Muscle layer of duodenum (tissue), 2 donors: ENCODE results near the gene SRPX.
A peak's percentile ranks its signal among the peaks of the same experiment; 100 is the strongest.

Source experiments
- H3K27ac ChIP-seq: one replicate; pipeline ENCODE4 v1.7.0; 2013; ENCODE audit warnings: mild to moderate bottlenecking, low read length
- H3K27me3 ChIP-seq: one replicate; pipeline ENCODE4 v1.7.0; 2013; ENCODE audit warnings: low read depth, mild to moderate bottlenecking, control low read depth, low read length
- H3K36me3 ChIP-seq, 2 donors: one replicate each; pipeline ENCODE4 v1.7.0; 2013; ENCODE audit warnings: low read length in 2 of 2, control low read depth in 1 of 2, mild to moderate bottlenecking in 1 of 2; ENCODE audit not compliant: insufficient read depth in 2 of 2, control insufficient read depth in 1 of 2
- H3K4me1 ChIP-seq, 2 donors: one replicate each; pipeline ENCODE4 v1.7.0; 2013; ENCODE audit warnings: low read length in 2 of 2, mild to moderate bottlenecking in 2 of 2, control low read depth in 1 of 2, moderate library complexity in 1 of 2; ENCODE audit not compliant: insufficient read depth in 2 of 2, control insufficient read depth in 1 of 2
- H3K4me3 ChIP-seq, 2 donors: one replicate each; pipeline ENCODE4 v1.7.0; 2013; ENCODE audit warnings: low read length in 2 of 2, low read depth in 1 of 2, mild to moderate bottlenecking in 1 of 2
- H3K9me3 ChIP-seq, 2 donors: one replicate each; pipeline ENCODE4 v1.7.0; 2013; ENCODE audit warnings: low read length in 2 of 2, control low read depth in 1 of 2, mild to moderate bottlenecking in 1 of 2; ENCODE audit not compliant: control insufficient read depth in 1 of 2
- donor health status: healthy.

The SRPX gene

GRCh38 chrX:38232079-38232686 lies 11.5 kb upstream of the SRPX start:
- no peak overlapping the region for H3K27ac ChIP-seq
- H3K9me3 ChIP-seq = no peaks in the 10 kb centered on the region
- H3K36me3 ChIP-seq = no peaks in the 10 kb centered on the region
- H3K4me1 ChIP-seq = peaks cover 0 to 8% of the 10 kb centered on the region in 2 donors
- no peak overlapping the region for H3K4me3 ChIP-seq
- H3K27me3 ChIP-seq = no peaks in the 10 kb centered on the region

DNA sequence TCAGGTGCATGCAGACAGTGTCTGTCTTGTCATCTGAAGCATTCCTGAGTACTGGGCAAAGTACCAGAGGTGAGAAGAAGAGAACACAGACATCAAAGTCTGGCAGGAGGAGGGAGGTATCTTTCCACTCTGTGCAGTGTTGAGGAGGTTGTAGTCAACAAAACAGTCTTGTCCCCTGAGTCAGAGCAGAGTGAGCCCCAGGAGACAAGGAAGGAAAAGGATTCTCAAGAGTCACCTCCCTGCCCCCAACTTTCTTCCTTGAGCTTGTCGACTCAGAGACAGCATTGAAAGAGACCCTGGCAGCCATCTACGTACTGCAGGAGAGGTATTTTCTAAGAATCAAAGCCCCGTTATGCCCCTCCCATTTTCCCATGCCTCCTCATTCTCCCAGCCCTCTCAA lies 4.4 kb upstream of the SRPX start:
- no peaks in the 10 kb centered on the region for H3K4me1 ChIP-seq
- no peak overlapping the region for H3K27ac ChIP-seq
- no peak overlapping the region for H3K4me3 ChIP-seq
- H3K27me3 ChIP-seq = no peaks in the 10 kb centered on the region
- H3K36me3 ChIP-seq = no peaks in the 10 kb centered on the region
- H3K9me3 ChIP-seq = no peaks in the 10 kb centered on the region

DNA sequence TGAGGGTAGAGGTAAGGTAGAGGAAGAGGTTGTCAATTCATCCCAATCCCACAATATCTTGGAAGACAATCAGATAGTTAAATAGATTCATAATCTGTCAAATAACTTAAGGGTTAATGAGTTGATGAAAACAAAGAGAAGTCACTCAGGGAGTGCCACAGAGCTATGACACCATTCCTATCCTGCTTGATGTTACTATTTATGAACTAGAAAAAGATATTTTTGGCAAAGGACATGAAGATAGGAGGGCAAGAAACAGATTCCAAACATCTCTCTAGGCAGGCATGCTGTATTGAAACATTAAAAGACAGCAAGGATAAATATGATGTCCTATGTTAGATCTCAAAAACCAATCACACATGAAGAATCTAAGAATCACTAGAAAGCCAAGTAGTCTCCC lies 3.5 kb upstream of the SRPX start:
- Histone ChIP-seq H3K9me3 (no peaks in the 10 kb centered on the region), H3K27ac (no peak overlapping the region), H3K27me3 (no peaks in the 10 kb centered on the region), H3K36me3 (no peaks in the 10 kb centered on the region), H3K4me3 (no peak overlapping the region), H3K4me1 (no peaks in the 10 kb centered on the region)

DNA sequence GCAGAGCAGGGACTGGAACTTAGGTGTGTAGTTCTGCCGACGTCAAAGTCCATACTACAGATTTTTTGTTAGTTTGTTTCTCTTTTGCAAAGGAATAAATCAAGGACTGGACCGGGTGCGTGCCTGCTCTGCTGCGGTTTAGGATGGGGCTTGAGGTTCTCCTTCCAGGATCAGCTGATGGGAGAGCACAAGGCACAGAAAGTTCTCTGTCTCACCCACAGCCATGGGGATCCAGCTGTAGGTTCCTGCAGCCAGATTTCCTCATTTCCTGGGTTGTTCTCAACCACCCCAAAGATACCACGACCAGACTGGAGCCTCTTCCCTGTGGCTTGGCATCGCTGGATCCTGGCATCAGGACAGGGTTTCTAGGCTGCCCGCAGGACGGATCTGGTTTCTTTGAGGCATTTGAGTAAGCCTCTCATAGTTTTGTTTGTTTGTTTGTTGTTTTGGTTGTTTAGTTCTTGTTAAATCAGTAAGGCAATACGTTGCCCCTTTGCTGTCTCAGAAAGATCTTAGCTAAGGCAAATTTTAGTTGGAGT lies 789 bp upstream of the SRPX start:
- H3K36me3 ChIP-seq = no peaks in the 10 kb centered on the region
- no peaks in the 10 kb centered on the region for H3K9me3 ChIP-seq
- peaks cover 0 to 4% of the 10 kb centered on the region in 2 donors for H3K4me1 ChIP-seq
- H3K27me3 ChIP-seq = no peaks in the 10 kb centered on the region
- H3K4me3 ChIP-seq = peak overlapping the region; percentile 62 to 68
- H3K27ac ChIP-seq = no peak overlapping the region

GRCh38 chrX:38220024-38220414 lies 652 bp downstream of the SRPX start:
- Histone ChIP-seq H3K27me3 (no peaks in the 10 kb centered on the region), H3K9me3 (no peaks in the 10 kb centered on the region), H3K4me3 (peak overlapping the region; percentile 62 to 68), H3K4me1 (peaks cover 0 to 4% of the 10 kb centered on the region in 2 donors), H3K27ac (no peak overlapping the region), H3K36me3 (no peaks in the 10 kb centered on the region)

GRCh38 chrX:38216642-38217041 lies 4.0 kb downstream of the SRPX start:
- Histone ChIP-seq H3K27ac (no peak overlapping the region), H3K4me3 (no peak overlapping the region), H3K9me3 (no peaks in the 10 kb centered on the region), H3K27me3 (no peaks in the 10 kb centered on the region), H3K36me3 (no peaks in the 10 kb centered on the region), H3K4me1 (peaks cover 0 to 4% of the 10 kb centered on the region in 2 donors)

DNA sequence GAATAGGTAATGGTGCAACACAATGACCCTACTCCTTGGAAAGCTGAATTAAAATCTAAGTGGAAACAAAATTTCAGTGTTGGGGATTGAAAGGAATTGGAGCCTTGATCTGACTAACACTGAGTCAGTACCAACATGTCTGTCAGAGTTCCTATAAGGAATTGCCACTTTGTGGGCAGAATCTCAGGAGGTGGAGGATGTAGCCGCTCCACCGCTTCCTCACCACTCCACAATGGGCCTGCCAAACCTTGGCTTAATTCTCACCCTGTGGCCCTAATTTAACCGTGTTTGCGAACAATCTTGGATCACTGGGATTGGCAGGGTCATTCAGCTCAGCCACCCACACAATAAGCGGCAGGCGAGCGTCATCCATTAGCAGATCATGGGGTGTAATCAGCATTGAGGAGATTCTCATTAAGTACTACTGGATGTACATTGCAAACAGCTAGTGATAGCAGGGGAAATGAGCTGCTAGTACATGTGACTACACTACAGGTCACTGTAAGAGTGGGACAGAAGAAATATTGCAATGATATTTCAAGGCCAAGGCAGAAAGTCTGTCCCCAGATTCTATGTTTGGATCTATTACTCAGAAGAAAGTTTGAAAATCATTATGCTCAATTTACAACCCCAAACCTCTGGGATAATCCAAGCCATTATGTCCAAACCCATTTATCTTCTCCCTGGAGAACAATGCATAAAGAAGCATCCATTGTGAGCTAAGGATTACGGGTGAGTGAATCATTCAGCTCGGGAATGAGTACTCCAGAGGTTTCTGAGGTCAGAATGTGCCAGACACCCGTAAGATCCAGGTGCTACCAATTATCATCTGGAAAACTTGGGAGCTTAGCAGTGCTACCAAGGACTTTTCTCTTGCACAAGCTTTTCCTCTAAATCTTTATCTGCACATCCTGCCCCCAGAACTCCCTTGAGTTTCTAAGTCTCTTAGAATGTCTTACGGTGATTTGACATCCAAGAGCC lies 5.8 kb downstream of the SRPX start:
- Histone ChIP-seq H3K36me3 (no peaks in the 10 kb centered on the region), H3K27me3 (no peaks in the 10 kb centered on the region), H3K9me3 (no peaks in the 10 kb centered on the region), H3K4me3 (no peak overlapping the region), H3K4me1 (peaks cover 0 to 4% of the 10 kb centered on the region in 2 donors), H3K27ac (no peak overlapping the region)

DNA sequence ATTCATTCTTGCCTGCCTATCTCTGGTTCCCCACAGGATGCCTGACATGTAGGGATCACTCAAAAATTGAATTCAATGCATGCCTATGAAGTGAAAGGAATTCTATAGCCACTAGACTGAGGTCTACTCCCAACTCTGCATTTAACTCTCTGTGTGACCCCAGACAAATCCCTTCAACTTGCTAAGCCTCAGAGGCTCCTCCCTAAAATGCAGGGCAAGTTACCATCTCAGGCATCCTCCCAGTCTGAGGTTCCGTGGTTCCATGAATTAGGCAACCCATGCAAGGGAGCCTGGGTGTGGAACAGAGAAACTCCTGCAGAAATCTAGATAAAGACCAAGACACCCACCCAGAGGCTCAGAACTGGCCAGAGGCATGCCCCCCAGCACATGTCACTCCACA lies 6.6 kb downstream of the SRPX start:
- Histone ChIP-seq H3K27ac (no peak overlapping the region), H3K27me3 (no peaks in the 10 kb centered on the region), H3K4me3 (no peak overlapping the region), H3K4me1 (peaks cover 0 to 4% of the 10 kb centered on the region in 2 donors), H3K36me3 (no peaks in the 10 kb centered on the region), H3K9me3 (no peaks in the 10 kb centered on the region)

- Histone ChIP-seq H3K27me3 (no peaks in the 10 kb centered on the region), H3K4me1 (no peaks in the 10 kb centered on the region), H3K9me3 (no peaks in the 10 kb centered on the region), H3K36me3 (no peaks in the 10 kb centered on the region), H3K4me3 (no peak overlapping the region), H3K27ac (no peak overlapping the region)
These were observed 8.6 kb downstream of the SRPX start for GRCh38 chrX:38211891-38212635.

DNA sequence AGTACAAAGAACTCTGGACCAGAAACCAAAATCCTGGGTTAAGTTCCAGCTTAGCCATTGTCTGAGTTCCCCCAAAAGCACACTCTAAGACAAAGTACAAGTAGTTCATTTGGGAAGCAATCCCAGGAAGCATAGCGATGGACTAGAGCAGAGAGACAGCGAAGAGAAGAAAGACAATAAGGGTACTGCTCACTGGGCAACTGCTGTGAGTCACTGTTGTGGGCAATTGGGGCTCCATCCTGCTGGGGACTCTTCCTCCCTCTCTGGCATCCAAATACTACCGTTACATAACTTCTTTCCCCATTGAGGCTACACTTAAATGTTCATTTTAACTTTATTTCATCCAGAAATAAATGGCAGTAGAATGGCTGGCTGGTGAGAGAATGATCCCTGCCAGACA lies 14.1 kb downstream of the SRPX start:
- Histone ChIP-seq H3K36me3 (no peaks in the 10 kb centered on the region), H3K4me3 (no peak overlapping the region), H3K9me3 (no peaks in the 10 kb centered on the region), H3K4me1 (no peaks in the 10 kb centered on the region), H3K27me3 (no peaks in the 10 kb centered on the region), H3K27ac (no peak overlapping the region)

GRCh38 chrX:38206036-38206435 lies 14.6 kb downstream of the SRPX start:
- H3K9me3 ChIP-seq = no peaks in the 10 kb centered on the region
- no peaks in the 10 kb centered on the region for H3K4me1 ChIP-seq
- H3K27me3 ChIP-seq = no peaks in the 10 kb centered on the region
- no peak overlapping the region for H3K4me3 ChIP-seq
- no peaks in the 10 kb centered on the region for H3K36me3 ChIP-seq
- no peak overlapping the region for H3K27ac ChIP-seq
